Non-pigmented ciliary epithelial cell (primary cell): ENCODE data around the gene LPIN1.
A peak's percentile ranks its signal among the peaks of the same experiment; 100 is the strongest.
"Not testable (repeated sequence)": the region's sequence is repeated elsewhere in the genome, so short reads cannot be mapped to it uniquely, and the experiment has no call there.

Source experiments
- DNase-seq: peaks from one replicate; pipeline ENCODE4 v3.0.0-alpha.2; 2010; ENCODE audit warnings: low read depth

Gene LPIN1

GRCh38 chr2:11835403-11835802 is 89.0 kb downstream of the LPIN1 start:
- DNase-seq = no peak

- DNase-seq = no peak
These were observed 90.3 kb downstream of the LPIN1 start for GRCh38 chr2:11836647-11837219.

- no peak for DNase-seq
These were observed 91.7 kb downstream of the LPIN1 start for GRCh38 chr2:11837875-11838734.

- DNase-seq = peak; percentile 30
These were observed 93.5 kb downstream of the LPIN1 start for GRCh38 chr2:11839916-11840315.

GRCh38 chr2:11842336-11842735 is 95.9 kb downstream of the LPIN1 start:
- DNase-seq = no peak

GRCh38 chr2:11844798-11845197 is 98.4 kb downstream of the LPIN1 start:
- DNase-seq = not testable (repeated sequence)

- DNase-seq = not testable (repeated sequence)
These were observed 101.5 kb downstream of the LPIN1 start for GRCh38 chr2:11847935-11848334.

- DNase-seq = no peak
These were observed 103.7 kb downstream of the LPIN1 start for GRCh38 chr2:11850082-11850481.

GRCh38 chr2:11852526-11853196 is 106.2 kb downstream of the LPIN1 start:
- no peak for DNase-seq

GRCh38 chr2:11853197-11853588 is 106.8 kb downstream of the LPIN1 start:
- DNase-seq = no peak

GRCh38 chr2:11855064-11855760 is 108.8 kb downstream of the LPIN1 start:
- DNase-seq = no peak

GRCh38 chr2:11856095-11856494 is 109.7 kb downstream of the LPIN1 start:
- no peak for DNase-seq

- no peak for DNase-seq
These were observed 112.5 kb downstream of the LPIN1 start for GRCh38 chr2:11858883-11859282.

- not testable (repeated sequence) for DNase-seq
These were observed 113.5 kb downstream of the LPIN1 start for GRCh38 chr2:11859975-11860374.

GRCh38 chr2:11861044-11861443 is 114.6 kb downstream of the LPIN1 start:
- DNase-seq = no peak

GRCh38 chr2:11862049-11862448 is 115.6 kb downstream of the LPIN1 start:
- no peak for DNase-seq

GRCh38 chr2:11863103-11863502 is 116.7 kb downstream of the LPIN1 start:
- no peak for DNase-seq

GRCh38 chr2:11863513-11864328 is 117.3 kb downstream of the LPIN1 start:
- peak; percentile 50 for DNase-seq

- DNase-seq = no peak
These were observed 118.3 kb downstream of the LPIN1 start for GRCh38 chr2:11864724-11865123.

- DNase-seq = no peak
These were observed 118.9 kb downstream of the LPIN1 start for GRCh38 chr2:11865378-11865777.

- DNase-seq = no peak
These were observed 119.4 kb downstream of the LPIN1 start for GRCh38 chr2:11865805-11866204.
